ENCODE measurements around the gene PRRG1.
"Not testable (repeated sequence)": the region's sequence is repeated elsewhere in the genome, so short reads cannot be mapped to it uniquely, and the experiment has no call there.

Gene PRRG1

GRCh38 chrX:37349221-37350033 lies at the start of gene PRRG1:
PRRG1 (plus strand) TSS chrX:37349364; CDS start chrX:37406250, 56,886 bp downstream.
- DNase-seq: peak; percentile 33

GRCh38 chrX:37302569-37302968 lies 46.6 kb upstream of the PRRG1 start:
- peak; percentile 2 for DNase-seq

GRCh38 chrX:37305238-37305637 lies 43.9 kb upstream of the PRRG1 start:
- not testable (repeated sequence) for DNase-seq

GRCh38 chrX:37314531-37314930 lies 34.6 kb upstream of the PRRG1 start:
- DNase-seq: no peak

GRCh38 chrX:37315511-37316248 lies 33.5 kb upstream of the PRRG1 start:
- DNase-seq: no peak

- no peak for DNase-seq
These were observed 28.5 kb upstream of the PRRG1 start for GRCh38 chrX:37320541-37321203.

GRCh38 chrX:37330642-37331041 lies 18.5 kb upstream of the PRRG1 start:
- no peak for DNase-seq

GRCh38 chrX:37331546-37331945 lies 17.6 kb upstream of the PRRG1 start:
- DNase-seq: no peak

- no peak for DNase-seq
These were observed 17.1 kb upstream of the PRRG1 start for GRCh38 chrX:37332055-37332454.

- DNase-seq: no peak
These were observed 16.0 kb upstream of the PRRG1 start for GRCh38 chrX:37332987-37333658.

GRCh38 chrX:37347420-37347819 lies 1.7 kb upstream of the PRRG1 start:
- DNase-seq: no peak

- DNase-seq: no peak
These were observed 763 bp upstream of the PRRG1 start for GRCh38 chrX:37348231-37348970.

- no peak for DNase-seq
These were observed 268 bp upstream of the PRRG1 start for GRCh38 chrX:37348971-37349220.

GRCh38 chrX:37350034-37350365 lies 836 bp downstream of the PRRG1 start:
- no peak for DNase-seq

- no peak for DNase-seq
These were observed 4.5 kb downstream of the PRRG1 start for GRCh38 chrX:37353646-37354045.

- DNase-seq: no peak
These were observed 8.3 kb downstream of the PRRG1 start for GRCh38 chrX:37357436-37357835.

- DNase-seq: no peak
These were observed 12.4 kb downstream of the PRRG1 start for GRCh38 chrX:37361596-37361995.

- no peak for DNase-seq
These were observed 15.5 kb downstream of the PRRG1 start for GRCh38 chrX:37364666-37365065.

GRCh38 chrX:37367946-37368345 lies 18.8 kb downstream of the PRRG1 start:
- DNase-seq: no peak

- no peak for DNase-seq
These were observed 21.5 kb downstream of the PRRG1 start for GRCh38 chrX:37370499-37371141.

- DNase-seq: no peak
These were observed 22.4 kb downstream of the PRRG1 start for GRCh38 chrX:37371578-37371991.

- no peak for DNase-seq
These were observed 29.2 kb downstream of the PRRG1 start for GRCh38 chrX:37378404-37378803.

Data from hematopoietic multipotent progenitor cell treated with erythropoietin and hydrocortisone succinate and interleukin-3 and kit ligand, for 8 days (in vitro differentiated cells).